Measurements from ENCODE around the gene KANSL1. TPM values are rescaled to one million over a fixed set of nuclear protein-coding genes. Genes with fewer than 3 reads are reported as not detected.
"Not testable (repeated sequence)": the region's sequence is repeated elsewhere in the genome, so short reads cannot be mapped to it uniquely, and the experiment has no call there.

Gene KANSL1
- total and polyA plus RNA-seq, 2 donors (not counting 1 experiment from before 2014, with no cell fraction given), result 36.8 to 233 TPM

- peak overlapping the region; percentile 88 to 93 for H3K27ac ChIP-seq (ENCODE audit: low read length in 2 of 2)
- ATAC-seq (ENCODE audit: low read depth); H3K4me3 Mint-ChIP-seq; H3K79me2 ChIP-seq (ENCODE audit: control insufficient read depth, insufficient read depth, low read length); H4K20me1 ChIP-seq (ENCODE audit: control insufficient read depth, insufficient read depth, low read length, poor library complexity, severe bottlenecking); DNase-seq; H3K36me3 ChIP-seq (replicated peaks in 1 of 2; ENCODE audit: control extremely low read depth in 1 of 2, control insufficient read depth in 1 of 2, extremely low read depth in 1 of 2, insufficient read depth in 2 of 2, low read length in 1 of 2); H3K9me3 Mint-ChIP-seq (ENCODE audit: insufficient read depth); H3K9ac ChIP-seq (ENCODE audit: low read length); H3K27me3 Mint-ChIP-seq; H3K27me3 ChIP-seq (replicated peaks in 1 of 4; ENCODE audit: control extremely low read depth in 1 of 4, control insufficient read depth in 3 of 4, insufficient read depth in 4 of 4, low read length in 3 of 4); H3K4me3 ChIP-seq (ENCODE audit: control extremely low read depth in 1 of 5, extremely low read depth in 1 of 5, insufficient read depth in 1 of 5, low read depth in 2 of 5, low read length in 4 of 5); H3K9me3 ChIP-seq (ENCODE audit: control extremely low read depth in 1 of 3, control insufficient read depth in 2 of 3, insufficient read depth in 1 of 3, low read length in 2 of 3); H2AFZ ChIP-seq (ENCODE audit: insufficient read depth, low read depth, low read length, poor library complexity, severe bottlenecking); intact Hi-C loops (cut with micrococcal nuclease): not testable (repeated sequence)
- H3K4me1 Mint-ChIP-seq, result peaks cover 35% of the 10 kb centered on the region
- WGBS (ENCODE audit: insufficient coverage), result 91% methylated on average over 6 of the region's 8 CpGs
- POLR2A ChIA-PET, result interaction anchor here (1.0 to 1.7 kb wide), 2 partner anchors 9 to 31 kb away, joined by 4 to 9 read pairs; no protein-coding TSS in a partner anchor
- CTCF ChIA-PET, result interaction anchor here (1.0 to 4.5 kb wide), 4 partner anchors 10 to 194 kb away, joined by 4 to 36 read pairs (median 12); no protein-coding TSS in a partner anchor
- peak overlapping the region; percentile 10 for H3K4me2 ChIP-seq (replicated peaks; ENCODE audit: low read depth, low read length, poor library complexity, severe bottlenecking)
- peaks cover 20 to 40% of the 10 kb centered on the region in 2 donors for H3K4me1 ChIP-seq (ENCODE audit: control insufficient read depth in 2 of 2, insufficient read depth in 2 of 2, low read length in 2 of 2)
- peak overlapping the region; percentile 98 for H3K27ac Mint-ChIP-seq
Observed at GRCh38 chr17:46019408-46019925, 173.8 kb downstream of the KANSL1 start.

DNA sequence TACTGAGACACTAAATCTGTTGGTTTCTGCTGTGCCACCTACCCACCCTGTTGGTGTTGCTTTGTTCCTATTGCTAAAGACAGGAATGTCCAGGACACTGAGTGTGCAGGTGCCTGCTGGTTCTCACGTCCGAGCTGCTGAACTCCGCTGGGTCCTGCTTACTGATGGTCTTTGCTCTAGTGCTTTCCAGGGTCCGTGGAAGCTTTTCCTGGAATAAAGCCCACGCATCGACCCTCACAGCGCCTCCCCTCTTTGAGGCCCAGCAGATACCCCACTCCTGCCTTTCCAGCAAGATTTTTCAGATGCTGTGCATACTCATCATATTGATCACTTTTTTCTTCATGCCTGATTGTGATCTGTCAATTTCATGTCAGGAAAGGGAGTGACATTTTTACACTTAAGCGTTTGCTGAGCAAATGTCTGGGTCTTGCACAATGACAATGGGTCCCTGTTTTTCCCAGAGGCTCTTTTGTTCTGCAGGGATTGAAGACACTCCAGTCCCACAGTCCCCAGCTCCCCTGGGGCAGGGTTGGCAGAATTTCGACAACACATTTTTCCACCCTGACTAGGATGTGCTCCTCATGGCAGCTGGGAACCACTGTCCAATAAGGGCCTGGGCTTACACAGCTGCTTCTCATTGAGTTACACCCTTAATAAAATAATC is 179.6 kb downstream of the KANSL1 start:
- DNase-seq (no peak), ATAC-seq (ENCODE audit: low read depth) (no peak)
- Histone ChIP-seq H3K36me3 (replicated peaks in 1 of 2; ENCODE audit: control extremely low read depth in 1 of 2, control insufficient read depth in 1 of 2, extremely low read depth in 1 of 2, insufficient read depth in 2 of 2, low read length in 1 of 2) (no peaks in the 10 kb centered on the region), H3K9me3 (ENCODE audit: control extremely low read depth in 1 of 3, control insufficient read depth in 2 of 3, insufficient read depth in 1 of 3, low read length in 2 of 3) (peaks cover 0 to 2% (median 0%) of the 10 kb centered on the region in 3 donors), H4K20me1 (ENCODE audit: control insufficient read depth, insufficient read depth, low read length, poor library complexity, severe bottlenecking) (no peaks in the 10 kb centered on the region), H3K27me3 (replicated peaks in 1 of 4; ENCODE audit: control extremely low read depth in 1 of 4, control insufficient read depth in 3 of 4, insufficient read depth in 4 of 4, low read length in 3 of 4) (peaks cover 0 to 5% (median 0%) of the 10 kb centered on the region in 4 experiments), H3K27ac (ENCODE audit: low read length in 2 of 2) (no peak overlapping the region), H3K4me2 (replicated peaks; ENCODE audit: low read depth, low read length, poor library complexity, severe bottlenecking) (no peak overlapping the region), H3K4me1 (ENCODE audit: control insufficient read depth in 2 of 2, insufficient read depth in 2 of 2, low read length in 2 of 2) (peaks cover 0 to 5% of the 10 kb centered on the region in 2 donors), H3K4me3 (ENCODE audit: control extremely low read depth in 1 of 5, extremely low read depth in 1 of 5, insufficient read depth in 1 of 5, low read depth in 2 of 5, low read length in 4 of 5) (no peak overlapping the region), H3K79me2 (ENCODE audit: control insufficient read depth, insufficient read depth, low read length) (no peaks in the 10 kb centered on the region), H3K9ac (ENCODE audit: low read length) (no peak overlapping the region), H2AFZ (ENCODE audit: insufficient read depth, low read depth, low read length, poor library complexity, severe bottlenecking) (no peak overlapping the region)
- TF ChIP-seq EZH2 (IDR thresholded peaks at IDR 0.05; ENCODE audit: borderline replicate concordance, insufficient read depth, low read depth, low read length, poor library complexity, severe bottlenecking) (no peak), CTCF (IDR thresholded peaks at IDR 0.05) (no peak)
- Mint-ChIP-seq H3K4me1 (peaks cover 5% of the 10 kb centered on the region), H3K9me3 (ENCODE audit: insufficient read depth) (no peaks in the 10 kb centered on the region), H3K4me3 (no peak overlapping the region), H3K27ac (no peak overlapping the region), H3K27me3 (peaks cover 3% of the 10 kb centered on the region)
- WGBS (ENCODE audit: insufficient coverage), result 92% methylated on average over 9 of the region's 9 CpGs
- intact Hi-C loops (cut with micrococcal nuclease), result no loop called here
- CTCF ChIA-PET, result interaction anchor here (0.6 to 1.2 kb wide), 2 partner anchors 16 to 199 kb away, joined by 3 to 4 read pairs; no protein-coding TSS in a partner anchor
- POLR2A ChIA-PET, result no interaction called here
